Measurements from ENCODE around the gene MSMB.
"Not testable (repeated sequence)": the region's sequence is repeated elsewhere in the genome, so short reads cannot be mapped to it uniquely, and the experiment has no call there.

MSMB gene

DNA sequence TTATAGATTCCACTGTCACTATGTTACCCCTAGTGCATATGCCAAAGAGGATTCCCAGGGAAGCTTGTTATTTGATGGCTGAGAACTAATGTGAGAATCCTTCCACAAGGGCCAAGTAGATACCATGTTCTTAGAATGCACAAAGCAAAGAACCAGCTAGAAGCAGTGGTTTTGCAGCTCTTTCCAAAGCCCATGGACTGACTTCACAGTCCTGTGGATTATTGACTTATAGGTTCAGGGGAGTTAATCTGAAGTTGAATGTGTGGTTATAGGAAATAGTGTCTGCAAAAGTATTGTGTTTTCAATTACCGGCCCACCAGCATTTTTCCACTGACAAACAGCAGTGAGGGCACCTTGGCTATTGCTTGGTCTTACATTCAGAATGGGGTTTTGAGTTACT is 45.5 kb downstream of the MSMB start:
- Histone ChIP-seq H3K9me2 (replicated peaks; ENCODE audit: insufficient read depth, low read length) (no peaks in the 10 kb centered on the region), H3K9me3 (ENCODE audit: insufficient read depth, low read length) (no peaks in the 10 kb centered on the region), H3K4me2 (ENCODE audit: low read depth, low read length, poor library complexity, severe bottlenecking) (no peak overlapping the region), H3F3A (ENCODE audit: insufficient read depth) (peaks cover 19% of the 10 kb centered on the region; the same call in 1 of the 2 replicates), H2AFZ (ENCODE audit: low read depth, low read length, severe bottlenecking) (no peak overlapping the region), H3K4me3 (ENCODE audit: insufficient read depth, low read length, poor library complexity, severe bottlenecking) (no peak overlapping the region), H3K27me3 (ENCODE audit: low read length) (no peaks in the 10 kb centered on the region), H3K9ac (ENCODE audit: low read length) (no peak overlapping the region), H3K79me2 (ENCODE audit: insufficient read depth, low read length) (0 out of 2 replicates have a peak, but pooled peaks cover 6% of the 10 kb centered on the region), H3K36me3 (ENCODE audit: low read length) (peaks cover 23% of the 10 kb centered on the region), H4K20me1 (ENCODE audit: low read depth, low read length) (no peaks in the 10 kb centered on the region), H3K27ac (ENCODE audit: low read depth, low read length) (no peak overlapping the region)
- TF ChIP-seq, protein P1, sequence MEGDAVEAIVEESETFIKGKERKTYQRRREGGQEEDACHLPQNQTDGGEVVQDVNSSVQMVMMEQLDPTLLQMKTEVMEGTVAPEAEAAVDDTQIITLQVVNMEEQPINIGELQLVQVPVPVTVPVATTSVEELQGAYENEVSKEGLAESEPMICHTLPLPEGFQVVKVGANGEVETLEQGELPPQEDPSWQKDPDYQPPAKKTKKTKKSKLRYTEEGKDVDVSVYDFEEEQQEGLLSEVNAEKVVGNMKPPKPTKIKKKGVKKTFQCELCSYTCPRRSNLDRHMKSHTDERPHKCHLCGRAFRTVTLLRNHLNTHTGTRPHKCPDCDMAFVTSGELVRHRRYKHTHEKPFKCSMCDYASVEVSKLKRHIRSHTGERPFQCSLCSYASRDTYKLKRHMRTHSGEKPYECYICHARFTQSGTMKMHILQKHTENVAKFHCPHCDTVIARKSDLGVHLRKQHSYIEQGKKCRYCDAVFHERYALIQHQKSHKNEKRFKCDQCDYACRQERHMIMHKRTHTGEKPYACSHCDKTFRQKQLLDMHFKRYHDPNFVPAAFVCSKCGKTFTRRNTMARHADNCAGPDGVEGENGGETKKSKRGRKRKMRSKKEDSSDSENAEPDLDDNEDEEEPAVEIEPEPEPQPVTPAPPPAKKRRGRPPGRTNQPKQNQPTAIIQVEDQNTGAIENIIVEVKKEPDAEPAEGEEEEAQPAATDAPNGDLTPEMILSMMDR (IDR thresholded peaks at IDR 0.05; ENCODE audit: insufficient read depth, low read length, poor library complexity, severe bottlenecking): no peak
- TF ChIP-seq EZH2phosphoT487 (conservative IDR thresholded peaks at IDR 0.05; ENCODE audit: low read length): no peak

DNA sequence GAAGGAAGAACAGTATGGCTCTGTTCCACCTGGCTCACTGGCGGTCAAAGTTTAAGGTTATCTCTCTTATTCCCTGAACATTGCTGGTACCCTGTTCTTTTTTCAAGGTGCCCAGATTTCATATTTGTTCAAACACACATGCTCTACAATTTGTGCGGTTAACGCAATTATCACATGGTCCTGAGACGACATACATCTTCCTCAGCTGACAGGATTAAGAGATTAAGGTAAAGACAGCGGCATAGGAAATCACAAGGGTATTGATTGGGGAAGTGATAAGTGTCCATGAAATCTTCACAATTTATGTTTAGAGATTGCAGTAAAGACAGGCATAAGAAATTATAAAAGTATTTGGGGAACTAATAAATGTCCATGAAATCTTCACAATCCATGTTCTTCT is 46.1 kb downstream of the MSMB start:
- not testable (repeated sequence) for H3K27me3 ChIP-seq (ENCODE audit: low read length); H4K20me1 ChIP-seq (ENCODE audit: low read depth, low read length); H3K27ac ChIP-seq (ENCODE audit: low read depth, low read length); H3K9me2 ChIP-seq (replicated peaks; ENCODE audit: insufficient read depth, low read length); H3K4me2 ChIP-seq (ENCODE audit: low read depth, low read length, poor library complexity, severe bottlenecking); H3K9me3 ChIP-seq (ENCODE audit: insufficient read depth, low read length); H3K9ac ChIP-seq (ENCODE audit: low read length); H3K79me2 ChIP-seq (ENCODE audit: insufficient read depth, low read length); H2AFZ ChIP-seq (ENCODE audit: low read depth, low read length, severe bottlenecking); H3K4me3 ChIP-seq (ENCODE audit: insufficient read depth, low read length, poor library complexity, severe bottlenecking)
- H3F3A ChIP-seq (ENCODE audit: insufficient read depth): peaks cover 13% of the 10 kb centered on the region; the same call in 1 of the 2 replicates
- H3K36me3 ChIP-seq (ENCODE audit: low read length): peaks cover 20% of the 10 kb centered on the region

DNA sequence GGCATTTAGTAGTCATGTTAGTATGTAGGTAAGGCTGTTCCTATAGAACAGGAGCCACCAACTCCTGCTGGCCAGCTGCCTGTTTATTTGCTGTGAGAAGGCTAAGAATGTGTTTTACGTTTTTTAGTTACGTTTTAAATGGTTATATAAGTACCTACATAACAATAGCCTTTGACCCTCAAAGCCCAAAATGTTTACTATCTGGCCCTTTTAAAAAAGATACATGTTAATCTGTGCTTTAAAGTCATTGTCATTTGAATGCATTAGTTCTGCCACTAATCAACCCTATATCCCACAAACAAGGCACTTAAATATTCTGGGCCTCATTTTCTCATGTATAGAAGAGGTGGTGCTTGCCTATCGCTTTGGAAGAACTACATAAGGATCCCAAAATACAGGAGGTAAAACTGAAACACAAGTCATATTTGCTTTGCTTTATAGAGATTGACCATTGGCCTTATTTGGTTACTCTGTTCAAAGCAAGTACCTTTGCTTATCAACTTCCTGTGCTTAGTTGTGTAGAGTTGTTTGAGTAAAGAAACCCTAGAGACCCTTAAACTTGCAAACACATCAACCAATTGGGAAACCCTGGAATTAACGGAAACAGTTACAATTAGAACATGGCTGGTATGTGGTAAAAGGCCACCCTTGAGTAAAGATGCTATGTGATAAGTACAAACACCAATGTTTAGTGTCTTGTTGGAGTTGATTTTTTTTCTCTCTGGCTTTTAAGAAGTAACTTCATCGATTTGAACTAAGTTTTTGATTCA is 47.9 kb downstream of the MSMB start:
- no peak overlapping the region for H3K4me2 ChIP-seq (ENCODE audit: low read depth, low read length, poor library complexity, severe bottlenecking)
- no peaks in the 10 kb centered on the region for H3K27me3 ChIP-seq (ENCODE audit: low read length)
- peaks cover 9% of the 10 kb centered on the region; the same call in 1 of the 2 replicates for H3F3A ChIP-seq (ENCODE audit: insufficient read depth)
- H3K9ac ChIP-seq (ENCODE audit: low read length): no peak overlapping the region
- H2AFZ ChIP-seq (ENCODE audit: low read depth, low read length, severe bottlenecking): no peak overlapping the region
- no peaks in the 10 kb centered on the region for H4K20me1 ChIP-seq (ENCODE audit: low read depth, low read length)
- 0 out of 2 replicates have a peak, but pooled peaks cover 6% of the 10 kb centered on the region for H3K79me2 ChIP-seq (ENCODE audit: insufficient read depth, low read length)
- no peaks in the 10 kb centered on the region for H3K9me3 ChIP-seq (ENCODE audit: insufficient read depth, low read length)
- no peak overlapping the region for H3K27ac ChIP-seq (ENCODE audit: low read depth, low read length)
- no peak overlapping the region for H3K4me3 ChIP-seq (ENCODE audit: insufficient read depth, low read length, poor library complexity, severe bottlenecking)
- H3K36me3 ChIP-seq (ENCODE audit: low read length): peaks cover 11% of the 10 kb centered on the region; the same call in 1 of the 2 replicates
- H3K9me2 ChIP-seq (replicated peaks; ENCODE audit: insufficient read depth, low read length): no peaks in the 10 kb centered on the region
- no peak for TF ChIP-seq EZH2phosphoT487 (conservative IDR thresholded peaks at IDR 0.05; ENCODE audit: low read length)
- TF ChIP-seq, protein P1 (IDR thresholded peaks at IDR 0.05; ENCODE audit: insufficient read depth, low read length, poor library complexity, severe bottlenecking): no peak

DNA sequence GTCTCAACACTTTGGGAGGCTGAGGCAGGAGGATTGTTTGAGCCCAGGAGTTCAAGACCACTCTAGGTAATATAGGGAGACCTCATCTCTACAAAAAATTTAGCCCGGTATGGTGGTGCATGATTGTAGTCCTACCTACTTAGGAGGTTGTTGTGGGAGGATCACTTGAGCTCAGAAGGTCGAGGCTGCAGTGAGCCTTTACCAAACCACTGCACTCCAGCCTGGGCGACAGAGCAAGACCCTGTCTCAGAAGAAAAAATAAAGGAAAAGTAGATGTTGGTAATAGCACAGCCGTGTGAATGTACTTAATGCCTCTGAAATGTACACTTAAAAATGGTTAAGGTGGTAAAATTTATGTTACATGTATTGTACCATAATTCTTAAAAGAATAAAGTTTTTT is 48.5 kb downstream of the MSMB start:
- Histone ChIP-seq H3K9me2 (replicated peaks; ENCODE audit: insufficient read depth, low read length) (no peaks in the 10 kb centered on the region), H3K4me2 (ENCODE audit: low read depth, low read length, poor library complexity, severe bottlenecking) (no peak overlapping the region), H3F3A (ENCODE audit: insufficient read depth) (peaks cover 9% of the 10 kb centered on the region; the same call in 1 of the 2 replicates), H4K20me1 (ENCODE audit: low read depth, low read length) (no peaks in the 10 kb centered on the region), H3K9me3 (ENCODE audit: insufficient read depth, low read length) (no peaks in the 10 kb centered on the region), H3K4me3 (ENCODE audit: insufficient read depth, low read length, poor library complexity, severe bottlenecking) (no peak overlapping the region), H3K36me3 (ENCODE audit: low read length) (peaks cover 7% of the 10 kb centered on the region; the same call in 1 of the 2 replicates), H3K9ac (ENCODE audit: low read length) (no peak overlapping the region), H3K27me3 (ENCODE audit: low read length) (no peaks in the 10 kb centered on the region), H3K27ac (ENCODE audit: low read depth, low read length) (no peak overlapping the region), H3K79me2 (ENCODE audit: insufficient read depth, low read length) (0 out of 2 replicates have a peak, but pooled peaks cover 6% of the 10 kb centered on the region), H2AFZ (ENCODE audit: low read depth, low read length, severe bottlenecking) (no peak overlapping the region)
- TF ChIP-seq EZH2phosphoT487 (conservative IDR thresholded peaks at IDR 0.05; ENCODE audit: low read length): no peak
- TF ChIP-seq, protein P1 (IDR thresholded peaks at IDR 0.05; ENCODE audit: insufficient read depth, low read length, poor library complexity, severe bottlenecking): no peak

DNA sequence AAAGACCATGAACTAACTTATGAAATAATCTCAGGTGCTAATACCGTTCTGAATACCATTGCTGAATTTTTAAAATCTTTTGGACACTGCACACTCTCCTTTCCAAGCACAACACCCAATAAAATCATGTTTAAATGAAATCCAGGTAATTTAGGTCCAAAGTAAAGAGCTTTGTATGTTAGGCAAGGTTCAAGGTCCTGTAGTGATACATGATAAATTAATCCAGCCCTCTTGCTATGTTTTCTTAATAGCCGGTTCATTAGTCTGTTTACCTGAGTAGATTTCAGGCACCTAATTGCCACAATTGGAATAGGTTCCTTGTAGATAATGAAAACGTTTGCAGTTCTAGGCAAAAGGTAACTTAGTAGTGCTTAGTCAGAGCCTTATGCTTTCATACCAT is 60.5 kb downstream of the MSMB start:
- H2AFZ ChIP-seq (ENCODE audit: low read depth, low read length, severe bottlenecking); H3K9me2 ChIP-seq (replicated peaks; ENCODE audit: insufficient read depth, low read length); H3K27ac ChIP-seq (ENCODE audit: low read depth, low read length); H3K27me3 ChIP-seq (ENCODE audit: low read length); H3K36me3 ChIP-seq (ENCODE audit: low read length); H3K4me3 ChIP-seq (ENCODE audit: insufficient read depth, low read length, poor library complexity, severe bottlenecking); H3K4me2 ChIP-seq (ENCODE audit: low read depth, low read length, poor library complexity, severe bottlenecking); H3F3A ChIP-seq (ENCODE audit: insufficient read depth); H3K9me3 ChIP-seq (ENCODE audit: insufficient read depth, low read length); H3K9ac ChIP-seq (ENCODE audit: low read length); H3K79me2 ChIP-seq (ENCODE audit: insufficient read depth, low read length); H4K20me1 ChIP-seq (ENCODE audit: low read depth, low read length): not testable (repeated sequence)

Data from SU-DHL-6 (cell line).